Erythroblast (primary cell): ENCODE data around the gene ADK.

Experiments used
- GATA1 ChIP-seq: IDR thresholded peaks from 2 replicates; pipeline ENCODE4 v1.6.1; 2011; ENCODE audit warnings: low read depth, mild to moderate bottlenecking, control low read depth, low read length, moderate library complexity
- POLR2A ChIP-seq: IDR thresholded peaks from 2 replicates; pipeline ENCODE4 v1.6.1; 2011; ENCODE audit warnings: mild to moderate bottlenecking, low read length

DNA sequence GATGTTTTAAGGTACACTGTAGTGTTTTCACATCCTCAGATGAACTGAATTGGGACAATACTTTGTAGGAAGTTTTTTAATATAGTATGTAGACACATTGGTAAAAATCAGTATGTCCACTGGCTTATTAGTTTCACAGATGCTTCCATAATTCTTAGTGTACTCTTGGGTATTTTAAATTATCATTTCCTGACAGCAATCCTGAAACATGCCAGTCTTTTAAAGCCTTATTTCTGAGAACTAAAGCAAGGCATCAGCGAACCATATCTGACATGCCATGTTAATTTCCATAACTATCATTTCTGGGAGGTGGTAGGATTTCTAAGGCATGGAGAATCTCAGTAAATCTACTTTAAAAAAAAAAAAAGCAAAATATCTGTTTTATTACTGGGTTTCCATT lies 266.4 kb downstream of the ADK start:
- no peak for TF ChIP-seq POLR2A
- TF ChIP-seq GATA1 = no peak
